ENCODE data around the gene CEP131. TPM values are rescaled to one million over a fixed set of nuclear protein-coding genes. Genes with fewer than 3 reads are reported as not detected.
A peak's percentile ranks its signal among the peaks of the same experiment; 100 is the strongest.

Gene CEP131
- total and polyA plus RNA-seq, 7 donors: 1.8 to 11.6 (median 5.0) TPM

DNA sequence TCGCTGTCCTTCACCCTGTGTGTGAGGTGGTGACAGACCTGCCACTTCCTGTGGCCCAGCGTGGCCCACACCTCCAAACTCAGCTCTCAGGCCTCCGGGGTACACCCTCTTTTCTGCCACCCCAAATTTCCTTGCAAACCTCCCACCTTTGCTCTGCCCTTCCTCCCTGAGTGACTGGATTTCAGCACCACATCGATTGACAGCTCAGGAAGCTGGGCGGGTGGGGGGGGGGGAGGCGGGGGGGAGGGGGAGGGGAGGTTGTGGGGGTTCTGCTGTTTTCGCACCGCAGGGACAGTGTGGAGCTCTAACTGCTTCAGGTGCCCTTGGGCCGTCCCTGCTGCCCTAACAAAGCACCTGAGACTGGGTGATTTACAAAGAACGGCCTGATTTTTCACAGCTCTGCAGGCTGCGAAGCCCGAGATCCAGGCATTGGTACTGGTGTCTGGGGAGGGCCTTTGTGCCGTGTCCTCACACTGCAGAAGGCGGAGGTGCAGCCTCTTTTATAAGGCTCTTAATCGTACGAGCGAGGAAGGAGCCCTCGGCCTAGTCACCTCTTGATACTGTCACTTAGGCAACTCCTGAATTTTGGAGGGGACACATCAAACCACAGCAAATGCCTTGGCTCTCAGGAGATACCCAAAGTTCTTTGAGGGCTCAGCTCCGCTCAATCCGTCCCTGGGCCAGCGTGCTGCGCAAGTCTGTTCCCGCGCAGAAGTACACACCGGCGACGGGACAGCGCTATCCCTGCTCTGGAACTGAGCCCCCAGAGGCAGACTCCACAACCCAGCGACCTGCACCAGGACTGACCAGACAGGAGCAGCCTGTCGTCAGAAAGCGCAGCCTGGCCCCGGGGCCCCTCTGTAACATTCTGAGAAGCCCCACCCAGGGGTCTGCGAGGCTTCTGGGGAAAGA lies 19.9 kb upstream of the CEP131 start:
- Histone ChIP-seq H3K4me3 (no peak overlapping the region), H3K27me3 (no peaks in the 10 kb centered on the region), H3K4me1 (peaks cover 0 to 28% (median 21%) of the 10 kb centered on the region in 4 donors), H3K9me3 (no peaks in the 10 kb centered on the region), H3K27ac (no peak overlapping the region), H3K36me3 (peaks cover 0 to 9% (median 0%) of the 10 kb centered on the region in 4 donors)
- intact Hi-C loops (cut with DNase I): loop anchor here (5.0 kb wide), 1 partner anchor 255 kb away; no protein-coding TSS in a partner anchor
- TF ChIP-seq POLR2AphosphoS5 (IDR thresholded peaks at IDR 0.05): no peak
- TF ChIP-seq EP300 (IDR thresholded peaks at IDR 0.05): no peak
- WGBS, 2 donors: 79 to 80% methylated on average over 32 to 33 of the region's 33 CpGs
- DNase-seq: no peak

DNA sequence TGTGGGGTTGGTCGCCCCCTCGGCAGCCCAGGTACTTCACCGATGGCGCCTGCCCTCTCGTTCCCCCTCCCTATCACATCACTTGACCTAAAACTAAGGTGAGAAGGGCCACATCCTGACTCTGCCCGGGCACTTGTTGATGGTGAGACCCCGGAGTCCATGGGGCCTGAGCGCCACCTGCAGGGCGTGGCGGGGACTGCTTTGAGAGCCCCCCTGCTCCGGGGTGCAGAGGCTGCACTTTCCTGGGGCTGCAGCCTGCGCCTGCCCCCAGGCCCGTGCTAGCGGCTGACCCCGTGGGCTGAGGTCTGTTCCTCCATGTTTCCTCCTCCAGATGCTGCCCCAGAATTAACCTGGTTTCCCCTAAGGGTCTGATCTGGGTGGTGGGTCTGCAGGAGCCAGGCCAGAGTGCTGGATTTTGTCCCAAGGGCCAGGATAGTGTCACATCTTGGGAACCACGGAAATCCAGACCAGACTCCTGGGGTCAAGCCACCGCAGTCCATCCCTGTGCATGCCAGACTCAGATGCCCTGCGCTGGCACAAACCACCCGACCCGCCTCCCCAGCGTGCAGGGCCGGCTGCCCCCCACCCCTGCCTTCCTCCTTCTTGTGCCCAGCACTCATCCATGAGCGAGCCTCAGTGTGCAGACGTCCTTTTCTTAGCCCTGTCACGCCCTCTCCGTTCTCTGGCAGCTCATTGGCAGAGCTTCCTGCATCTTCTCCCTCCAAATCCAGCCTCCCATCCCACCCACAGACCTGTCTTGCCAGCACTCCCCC lies 19.1 kb upstream of the CEP131 start:
- Histone ChIP-seq H3K4me3 (no peak overlapping the region), H3K27ac (no peak overlapping the region), H3K36me3 (peaks cover 0 to 9% (median 0%) of the 10 kb centered on the region in 4 donors), H3K9me3 (no peaks in the 10 kb centered on the region), H3K27me3 (no peaks in the 10 kb centered on the region), H3K4me1 (peaks cover 0 to 37% (median 29%) of the 10 kb centered on the region in 4 donors)
- intact Hi-C loops (cut with DNase I): loop anchor here (1.0 to 5.0 kb wide), 2 partner anchors 100 to 255 kb away; no protein-coding TSS in a partner anchor
- no peak for DNase-seq
- 58 to 63% methylated on average over 26 of the region's 26 CpGs for WGBS, 2 donors
- TF ChIP-seq POLR2A (IDR thresholded peaks at IDR 0.05): no peak
- TF ChIP-seq, protein P1, sequence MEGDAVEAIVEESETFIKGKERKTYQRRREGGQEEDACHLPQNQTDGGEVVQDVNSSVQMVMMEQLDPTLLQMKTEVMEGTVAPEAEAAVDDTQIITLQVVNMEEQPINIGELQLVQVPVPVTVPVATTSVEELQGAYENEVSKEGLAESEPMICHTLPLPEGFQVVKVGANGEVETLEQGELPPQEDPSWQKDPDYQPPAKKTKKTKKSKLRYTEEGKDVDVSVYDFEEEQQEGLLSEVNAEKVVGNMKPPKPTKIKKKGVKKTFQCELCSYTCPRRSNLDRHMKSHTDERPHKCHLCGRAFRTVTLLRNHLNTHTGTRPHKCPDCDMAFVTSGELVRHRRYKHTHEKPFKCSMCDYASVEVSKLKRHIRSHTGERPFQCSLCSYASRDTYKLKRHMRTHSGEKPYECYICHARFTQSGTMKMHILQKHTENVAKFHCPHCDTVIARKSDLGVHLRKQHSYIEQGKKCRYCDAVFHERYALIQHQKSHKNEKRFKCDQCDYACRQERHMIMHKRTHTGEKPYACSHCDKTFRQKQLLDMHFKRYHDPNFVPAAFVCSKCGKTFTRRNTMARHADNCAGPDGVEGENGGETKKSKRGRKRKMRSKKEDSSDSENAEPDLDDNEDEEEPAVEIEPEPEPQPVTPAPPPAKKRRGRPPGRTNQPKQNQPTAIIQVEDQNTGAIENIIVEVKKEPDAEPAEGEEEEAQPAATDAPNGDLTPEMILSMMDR (IDR thresholded peaks at IDR 0.05): peak; percentile 9 to 80 (median 60)

DNA sequence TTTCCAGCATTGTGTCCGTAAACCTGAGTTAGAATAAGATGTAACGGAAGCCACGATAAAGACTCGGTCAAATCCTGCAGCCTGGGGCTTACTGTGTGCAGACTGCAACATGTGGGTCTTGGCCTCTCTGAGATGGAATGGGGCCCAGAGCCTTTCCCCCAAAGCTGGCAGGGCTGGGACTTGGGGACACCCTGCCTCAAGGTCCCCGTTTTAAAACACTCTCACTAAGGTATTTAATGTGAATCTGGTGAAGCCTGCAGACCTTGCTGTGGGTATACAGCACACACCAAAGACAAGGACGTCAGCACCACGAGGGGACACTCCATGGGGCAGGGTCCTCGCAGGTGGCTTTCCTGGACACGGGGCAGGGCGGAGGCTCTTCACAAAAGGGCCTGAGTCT lies 18.4 kb upstream of the CEP131 start:
- 89 to 92% methylated on average over 10 of the region's 10 CpGs for WGBS, 2 donors
- TF ChIP-seq POLR2AphosphoS5 (IDR thresholded peaks at IDR 0.05): no peak
- TF ChIP-seq POLR2A (IDR thresholded peaks at IDR 0.05): no peak
- TF ChIP-seq, protein P1 (IDR thresholded peaks at IDR 0.05): no peak
- no peak for TF ChIP-seq EP300 (IDR thresholded peaks at IDR 0.05)
- peaks cover 0 to 43% (median 35%) of the 10 kb centered on the region in 4 donors for H3K4me1 ChIP-seq
- DNase-seq: no peak
- H3K36me3 ChIP-seq: peaks cover 0 to 11% (median 0%) of the 10 kb centered on the region in 4 donors
- H3K4me3 ChIP-seq: no peak overlapping the region
- intact Hi-C loops (cut with DNase I): loop anchor here (1.0 to 5.0 kb wide), 2 partner anchors 99 to 254 kb away; no protein-coding TSS in a partner anchor
- H3K27ac ChIP-seq: no peak overlapping the region
- H3K27me3 ChIP-seq: no peaks in the 10 kb centered on the region
- no peaks in the 10 kb centered on the region for H3K9me3 ChIP-seq

DNA sequence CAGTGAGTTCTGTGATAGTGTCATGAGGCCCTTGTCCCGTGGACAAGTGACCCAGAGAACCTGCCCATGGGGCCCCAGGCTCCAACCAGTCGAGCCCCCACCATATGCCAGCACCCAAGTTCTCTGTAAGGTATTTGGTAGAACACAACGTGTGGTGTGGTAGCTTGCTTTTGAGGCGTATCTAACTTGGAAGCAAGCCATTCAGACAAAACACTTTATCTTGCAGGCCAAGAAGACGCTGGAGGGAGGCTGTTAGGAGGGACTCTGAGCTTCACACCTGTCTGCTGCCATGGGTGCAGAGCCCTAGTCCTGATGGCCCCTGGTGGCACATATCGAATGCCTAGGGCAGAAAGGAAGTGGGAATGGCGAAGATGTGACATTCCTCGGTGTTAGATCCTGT lies 18.0 kb upstream of the CEP131 start:
- 73 to 81% methylated on average over 8 of the region's 8 CpGs for WGBS, 2 donors

More for the DNA sequence above, 18.0 kb upstream of the CEP131 start:
- no peak overlapping the region for H3K27ac ChIP-seq
- no peak for TF ChIP-seq POLR2A (IDR thresholded peaks at IDR 0.05)
- TF ChIP-seq, protein P1 (IDR thresholded peaks at IDR 0.05): no peak
- no peak for TF ChIP-seq EP300 (IDR thresholded peaks at IDR 0.05)
- TF ChIP-seq POLR2AphosphoS5 (IDR thresholded peaks at IDR 0.05): no peak
- peaks cover 0 to 14% (median 0%) of the 10 kb centered on the region in 4 donors for H3K36me3 ChIP-seq
- intact Hi-C loops (cut with DNase I): loop anchor here (1.0 to 5.0 kb wide), 2 partner anchors 98 to 253 kb away; no protein-coding TSS in a partner anchor
- no peaks in the 10 kb centered on the region for H3K9me3 ChIP-seq
- no peaks in the 10 kb centered on the region for H3K27me3 ChIP-seq
- peaks cover 0 to 45% (median 36%) of the 10 kb centered on the region in 4 donors for H3K4me1 ChIP-seq
- no peak for DNase-seq
- no peak overlapping the region for H3K4me3 ChIP-seq

Data from sigmoid colon (tissue), 7 donors.